ENCODE data around the gene FMO2.
A peak's percentile ranks its signal among the peaks of the same experiment; 100 is the strongest.
"Not testable (repeated sequence)": the region's sequence is repeated elsewhere in the genome, so short reads cannot be mapped to it uniquely, and the experiment has no call there.

The FMO2 gene

DNA sequence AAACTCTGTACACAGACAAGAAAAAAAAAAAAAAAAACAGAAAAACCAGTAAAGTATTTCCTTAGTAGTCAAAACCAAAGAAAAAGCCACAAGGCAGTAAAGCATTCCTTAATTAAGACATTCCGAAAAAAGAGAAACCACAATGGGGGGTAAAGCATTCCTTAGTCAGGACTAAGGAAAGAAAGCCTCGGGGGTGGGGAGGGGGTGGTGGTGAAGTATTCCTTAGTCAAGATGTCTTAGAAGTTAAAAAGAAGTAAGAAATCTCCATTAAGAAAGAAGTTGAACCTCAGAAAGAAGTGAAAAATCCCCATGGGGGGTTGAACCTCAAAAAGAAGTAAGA is 35.0 kb downstream of the FMO2 start:
- no peak for DNase-seq

DNA sequence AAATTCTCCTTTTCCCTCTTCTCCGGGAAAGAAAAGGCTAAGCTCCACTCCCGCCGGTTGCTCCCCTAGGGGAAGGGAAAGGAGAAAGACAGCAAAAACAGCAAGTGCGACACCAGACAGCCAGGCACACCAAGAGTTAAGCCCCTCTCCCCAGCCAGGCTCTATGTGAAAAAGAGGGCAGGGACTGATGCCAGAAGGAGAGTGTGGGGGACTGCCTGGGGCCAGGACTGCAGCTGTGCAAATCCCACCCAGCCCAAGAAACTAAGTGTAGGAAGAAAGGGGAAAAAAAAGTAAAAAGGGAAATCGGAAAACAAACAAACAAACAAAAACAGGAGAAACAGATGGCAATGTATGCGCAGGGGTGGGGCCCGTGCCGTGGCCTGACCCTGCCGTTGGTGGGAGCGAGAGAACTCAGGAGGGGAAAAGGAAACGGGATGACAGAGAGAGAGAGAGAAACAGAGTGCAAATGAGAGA is 35.5 kb downstream of the FMO2 start:
- DNase-seq: no peak

DNA sequence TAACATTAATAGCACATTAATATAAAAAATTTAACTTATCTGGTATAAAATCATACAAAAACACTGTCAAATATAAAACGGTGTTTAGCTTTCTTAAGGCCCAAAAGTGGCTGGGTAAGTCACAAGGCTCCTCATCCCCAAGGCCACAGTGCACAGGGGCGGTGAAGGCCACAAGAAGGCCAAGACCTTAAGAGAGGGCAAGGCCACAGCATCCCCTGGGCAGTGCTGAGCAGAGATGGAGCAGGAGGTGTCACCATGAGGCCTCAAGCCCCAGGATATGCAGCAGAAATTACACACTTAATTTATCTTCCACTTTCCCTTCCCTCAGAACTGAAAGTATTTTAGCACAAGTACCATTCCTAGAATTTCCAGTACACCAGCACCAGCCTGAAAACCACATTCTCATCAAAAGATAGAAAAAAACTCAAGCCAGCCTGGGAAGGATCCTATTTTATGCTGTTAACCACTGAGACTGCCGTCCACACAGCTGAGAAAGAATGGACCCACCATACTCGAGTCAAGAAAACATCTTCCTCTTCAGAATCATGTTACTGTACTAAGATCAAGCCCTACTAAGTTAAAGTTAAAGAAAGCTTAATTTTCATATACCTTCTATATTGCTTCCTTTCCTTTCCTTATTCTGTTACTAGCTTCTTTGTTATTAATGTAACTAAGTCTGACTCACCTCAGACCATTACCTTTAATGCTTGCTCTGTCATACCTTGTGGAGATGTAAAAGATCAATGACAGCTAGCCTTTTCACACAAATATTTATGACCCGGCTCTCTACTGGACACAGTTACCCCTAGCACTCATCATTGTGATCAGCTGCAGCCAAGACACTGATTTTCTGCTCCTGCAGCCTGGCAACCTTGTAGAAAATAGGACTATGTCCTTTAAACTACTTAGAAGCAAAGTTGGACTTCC is 36.8 kb downstream of the FMO2 start:
- no peak for DNase-seq

DNA sequence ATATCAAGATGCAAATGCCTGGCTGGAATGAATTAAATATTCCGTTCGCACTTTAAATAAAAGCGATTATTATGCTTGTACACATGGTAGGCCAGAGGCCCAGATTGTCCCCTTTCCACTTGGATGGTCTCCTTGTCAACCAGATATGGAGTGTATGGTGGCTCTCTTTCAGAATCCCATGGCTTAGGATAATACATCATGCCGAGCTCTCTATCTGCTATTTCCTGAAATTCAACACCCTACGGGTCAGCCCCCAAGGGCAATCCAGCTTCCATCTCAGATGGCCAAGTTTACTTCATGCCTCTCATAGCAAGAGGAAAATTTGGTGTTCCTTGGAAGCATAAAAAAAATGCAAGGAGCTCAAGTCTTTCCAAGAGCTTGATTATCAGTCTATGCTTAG is 37.8 kb downstream of the FMO2 start:
- DNase-seq: no peak

DNA sequence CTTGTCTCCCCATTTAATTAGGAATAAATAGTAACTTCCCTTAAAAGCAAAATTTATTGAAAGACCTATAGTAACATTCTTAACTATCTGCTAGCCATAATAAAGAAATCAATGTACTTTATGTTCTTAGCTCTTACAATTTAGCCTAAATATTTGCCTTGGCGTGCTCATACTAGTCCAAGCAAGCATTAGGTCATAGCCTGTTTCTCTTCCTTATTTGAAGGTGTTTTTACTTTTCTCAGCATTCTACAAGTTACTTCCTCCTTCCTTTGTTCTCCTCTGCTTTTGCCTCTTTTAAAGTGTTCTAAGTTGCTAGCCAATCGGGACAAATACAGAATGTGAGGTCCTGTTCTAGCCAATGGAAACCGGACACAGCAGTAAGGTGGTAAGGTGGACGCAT is 39.2 kb downstream of the FMO2 start:
- not testable (repeated sequence) for DNase-seq

DNA sequence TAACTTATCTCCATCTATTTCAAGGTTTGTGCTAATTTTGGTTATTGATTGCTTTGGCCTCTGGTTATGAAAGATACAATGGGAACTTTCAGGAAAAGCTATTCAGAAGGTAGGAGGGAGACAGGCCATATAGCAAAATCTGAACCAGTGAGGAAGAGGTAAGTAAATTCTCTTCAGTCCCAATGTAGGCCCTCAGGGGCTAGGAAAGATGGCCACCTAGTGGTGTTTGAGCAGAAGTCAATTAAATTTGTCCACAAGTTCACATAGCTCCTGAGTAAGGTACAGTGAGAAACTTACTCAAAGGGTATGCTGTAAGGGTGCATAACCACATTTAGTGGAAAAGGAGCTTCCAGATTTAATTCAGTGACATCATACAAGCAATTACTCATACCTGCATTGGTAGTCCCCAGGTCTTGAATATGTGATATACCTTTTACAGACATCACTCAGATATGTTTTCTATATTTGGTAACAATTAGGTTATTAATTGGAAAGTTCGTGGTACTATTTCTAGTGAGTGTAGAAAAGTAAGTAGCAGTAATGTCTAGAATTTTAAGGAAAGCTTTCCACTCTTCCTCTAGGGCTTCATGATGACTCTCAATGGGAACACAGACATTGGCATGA is 41.8 kb downstream of the FMO2 start:
- DNase-seq: peak; percentile 17

DNA sequence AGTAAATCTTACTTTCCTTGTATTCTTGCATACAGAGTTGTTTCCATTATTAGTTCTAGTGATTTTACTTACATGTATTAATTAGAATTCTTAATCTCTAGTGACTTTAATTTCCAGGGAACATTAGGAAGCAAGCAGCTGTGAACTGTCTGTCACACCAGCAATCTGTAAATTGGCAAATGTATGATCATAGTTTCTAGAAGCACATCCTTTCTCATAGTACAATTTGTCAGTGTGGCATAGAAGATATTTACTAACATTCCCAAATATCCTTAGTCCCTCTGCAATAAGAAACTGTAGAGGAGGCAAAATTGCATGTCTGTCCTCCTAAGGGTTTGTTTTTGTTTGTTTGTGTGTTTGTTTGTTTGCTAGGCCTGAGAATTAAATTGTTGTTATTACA is 46.2 kb downstream of the FMO2 start:
- DNase-seq: no peak

DNA sequence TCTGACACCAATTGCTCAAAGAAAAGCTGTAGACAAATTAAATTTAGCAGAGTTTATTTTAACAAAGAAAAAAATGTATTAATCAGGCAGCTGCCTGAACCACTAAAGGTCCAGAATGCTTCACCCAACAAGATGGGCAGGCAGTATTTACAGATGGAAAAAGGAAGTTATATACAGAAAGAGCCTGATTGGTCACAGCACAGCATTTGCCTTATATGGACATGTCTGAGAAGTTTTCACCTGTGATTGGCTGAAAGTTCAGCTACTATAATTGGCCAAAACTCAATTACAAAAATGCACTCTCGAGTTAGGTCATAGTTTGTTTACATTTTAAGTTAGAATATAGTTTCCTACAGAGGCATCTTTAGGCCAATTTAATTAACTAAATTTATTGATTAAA is 48.1 kb downstream of the FMO2 start:
- no peak for DNase-seq

DNA sequence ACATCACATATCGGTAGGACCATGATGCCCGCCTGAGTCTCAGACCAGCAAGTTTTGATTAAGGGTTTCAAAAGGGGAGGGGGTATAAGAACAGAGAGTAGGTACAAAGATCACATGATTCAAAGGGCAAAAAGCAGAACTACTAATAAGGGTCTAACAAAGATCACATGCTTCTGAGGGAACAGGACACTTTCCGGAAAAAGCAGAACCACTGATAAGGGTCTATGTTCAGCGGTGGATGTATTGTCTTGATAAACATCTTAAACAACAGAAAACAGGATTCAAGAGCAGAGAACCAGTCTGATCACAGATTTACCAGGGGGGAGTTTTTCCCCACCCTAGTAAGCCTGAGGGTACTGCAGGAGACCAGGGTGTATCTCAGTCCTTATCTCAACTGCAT is 51.1 kb downstream of the FMO2 start:
- DNase-seq: not testable (repeated sequence)

DNA sequence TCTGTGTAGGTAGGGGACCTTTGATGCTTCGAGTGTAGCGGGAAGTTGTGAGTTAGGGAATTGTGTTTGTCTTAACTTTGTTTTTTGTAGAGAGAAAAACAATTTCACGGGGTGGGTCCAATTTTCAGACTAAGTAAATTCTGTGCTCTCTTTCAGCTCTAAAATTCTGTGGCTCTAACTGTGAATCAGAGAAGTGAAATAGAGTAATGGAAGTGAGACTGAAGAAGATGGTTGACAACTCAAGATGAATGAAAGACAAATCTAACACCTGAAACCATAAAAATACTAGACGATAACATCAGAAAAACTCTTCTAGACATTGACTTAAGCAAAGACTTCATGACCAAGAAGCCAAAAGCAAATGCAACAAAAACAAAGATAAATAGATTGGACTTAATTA is 58.8 kb downstream of the FMO2 start:
- no peak for DNase-seq

DNA sequence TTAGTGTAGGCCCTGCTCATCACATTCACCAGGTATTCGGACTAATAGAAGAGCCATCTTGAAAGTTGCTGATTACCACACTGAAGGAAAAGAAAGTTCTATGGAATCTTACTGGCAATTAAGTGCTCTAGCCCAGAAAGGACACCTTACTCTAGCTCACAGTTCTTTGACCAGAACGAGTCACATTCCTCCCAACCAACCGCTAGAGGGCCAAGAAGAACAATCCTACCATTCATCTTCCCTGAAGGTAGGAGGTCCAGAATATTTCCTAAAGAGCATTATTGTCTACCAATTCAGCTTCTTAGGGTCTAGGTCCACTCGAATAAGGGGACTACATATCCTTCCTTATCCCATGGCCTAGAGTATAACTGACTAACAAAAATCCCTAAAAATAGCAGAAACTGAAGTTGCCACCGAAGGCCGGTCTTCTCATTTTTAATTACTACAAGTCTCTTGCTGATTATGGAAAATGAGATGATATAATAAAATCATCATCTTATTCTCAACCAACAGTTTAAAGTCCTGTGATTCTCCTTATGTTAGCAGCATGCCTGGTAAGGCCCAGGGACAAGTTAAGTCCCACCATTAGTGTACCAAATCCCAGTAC is 60.5 kb downstream of the FMO2 start:
- DNase-seq: peak; percentile 41

DNA sequence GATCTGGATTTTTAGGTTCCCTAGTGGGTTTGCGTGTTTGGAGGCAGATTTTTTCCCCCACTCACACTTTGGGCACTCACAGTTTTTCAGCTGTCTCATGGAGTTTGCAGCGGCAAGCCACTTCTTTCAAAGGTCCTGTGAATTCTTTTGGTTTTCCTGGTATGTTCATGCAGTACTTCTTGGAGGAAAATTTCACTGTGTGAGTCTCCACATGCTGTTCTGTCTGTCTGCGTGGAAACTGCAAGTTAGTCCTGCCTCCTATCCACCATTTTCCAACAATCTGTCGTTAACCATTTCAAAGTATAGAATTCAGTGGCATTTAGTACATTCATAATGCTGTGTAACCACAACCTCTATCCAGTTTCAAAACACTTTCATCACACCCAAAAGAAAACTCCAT is 62.4 kb downstream of the FMO2 start:
- DNase-seq: no peak

DNA sequence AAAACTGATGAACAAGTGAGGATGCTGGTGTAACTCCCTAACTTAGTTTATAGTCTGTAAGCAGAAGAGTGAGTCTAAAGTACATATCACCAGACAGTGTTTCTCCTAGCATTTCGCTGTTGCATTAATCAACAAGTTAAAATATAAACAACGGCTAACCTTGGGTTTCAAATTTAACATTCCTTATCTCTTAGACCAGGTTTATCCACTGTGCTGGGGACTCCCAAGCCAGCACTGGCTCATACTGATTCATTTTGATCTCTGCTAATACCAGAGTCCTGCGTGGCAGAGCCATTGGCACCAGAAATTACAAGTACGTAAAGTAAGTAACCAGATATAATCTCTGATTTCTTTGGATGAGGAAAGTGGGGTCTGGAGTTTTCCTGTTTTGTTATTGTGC is 63.2 kb downstream of the FMO2 start, which contains the start of gene FMO1:
Gene FMO1 (plus strand): TSS at position 193 of the 400 bp plus-strand sequence. CDS start 9,594 bp downstream, outside the sequence.
- no peak for DNase-seq

DNA sequence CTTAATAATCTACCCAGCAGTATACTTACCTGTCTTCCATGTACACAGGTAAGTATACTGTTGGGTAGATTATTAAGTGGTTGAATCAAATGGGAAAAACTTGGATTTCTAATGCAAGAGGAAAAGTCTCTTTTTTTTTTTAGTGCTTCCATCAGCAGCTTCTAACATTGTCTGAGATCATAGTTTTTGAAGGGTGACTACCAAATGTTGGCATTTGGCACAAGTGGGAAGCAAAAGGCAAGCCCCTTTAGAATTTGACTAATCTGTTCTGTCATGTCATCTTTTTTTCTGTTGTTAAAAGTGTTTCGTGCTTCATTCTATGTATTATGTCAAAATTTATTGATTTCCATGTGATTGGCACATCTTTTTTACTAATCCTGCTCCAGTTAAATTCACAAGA is 63.7 kb downstream of the FMO2 start:
- no peak for DNase-seq

DNA sequence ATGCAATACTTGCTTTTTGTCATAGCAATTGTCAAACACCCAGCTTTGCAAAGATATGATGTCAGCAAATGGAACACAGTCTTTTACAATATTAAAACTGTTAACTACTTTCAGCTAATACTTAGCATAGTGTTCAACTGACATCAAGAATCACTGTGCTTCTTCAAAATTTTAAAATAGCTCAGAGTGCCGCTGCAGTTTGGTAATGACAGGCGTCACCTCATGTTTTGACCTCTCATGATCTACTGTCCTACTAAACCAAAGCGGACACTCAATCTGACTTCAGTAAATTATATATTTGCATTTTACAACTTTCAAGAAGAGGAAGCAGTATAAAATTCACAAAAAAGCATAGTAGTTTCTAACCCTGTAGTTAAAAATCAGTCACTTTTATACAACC is 65.2 kb downstream of the FMO2 start:
- DNase-seq: no peak

DNA sequence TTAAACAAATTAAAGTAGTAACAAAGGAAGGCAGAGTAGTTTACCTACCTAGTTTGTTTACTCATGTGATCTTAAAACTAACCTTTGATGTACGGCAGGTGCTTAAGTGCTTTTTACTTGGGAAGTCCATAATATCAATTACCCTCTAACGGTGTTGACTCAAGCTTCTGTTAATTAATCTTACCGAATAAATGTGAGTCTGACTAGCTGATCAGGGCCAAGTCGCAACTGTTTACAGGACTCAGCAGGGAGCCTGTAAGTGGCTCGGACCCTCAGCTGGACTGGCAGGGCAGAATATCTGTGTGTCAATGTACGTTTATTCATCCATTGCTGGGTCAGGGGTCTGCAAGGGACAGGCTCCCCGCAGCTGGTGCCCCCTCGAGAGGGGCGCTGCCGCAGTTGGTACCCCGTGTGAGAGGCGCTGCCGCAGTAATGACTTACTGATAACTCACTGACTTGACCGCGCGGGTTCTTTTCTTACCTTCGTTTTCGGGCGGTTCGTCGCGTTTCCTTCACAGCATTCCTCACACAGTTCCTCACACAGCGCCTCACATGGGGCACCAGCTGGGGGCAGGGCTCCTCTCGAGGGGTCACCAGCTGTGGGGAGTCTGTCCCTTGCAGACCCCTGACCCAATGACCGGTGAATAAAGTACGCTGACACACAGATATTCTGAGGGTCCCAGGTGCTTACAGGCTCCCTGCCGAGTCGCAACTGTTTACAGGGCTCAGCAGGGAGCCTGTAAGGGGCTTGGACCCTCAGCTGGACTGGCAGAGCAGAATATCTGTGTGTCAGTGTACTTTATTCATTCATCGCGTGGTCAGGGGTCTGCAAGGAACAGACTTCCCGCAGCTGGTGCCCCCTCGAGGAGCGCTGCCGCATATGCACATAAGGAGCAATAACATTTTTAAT is 66.2 kb downstream of the FMO2 start:
- no peak for DNase-seq

DNA sequence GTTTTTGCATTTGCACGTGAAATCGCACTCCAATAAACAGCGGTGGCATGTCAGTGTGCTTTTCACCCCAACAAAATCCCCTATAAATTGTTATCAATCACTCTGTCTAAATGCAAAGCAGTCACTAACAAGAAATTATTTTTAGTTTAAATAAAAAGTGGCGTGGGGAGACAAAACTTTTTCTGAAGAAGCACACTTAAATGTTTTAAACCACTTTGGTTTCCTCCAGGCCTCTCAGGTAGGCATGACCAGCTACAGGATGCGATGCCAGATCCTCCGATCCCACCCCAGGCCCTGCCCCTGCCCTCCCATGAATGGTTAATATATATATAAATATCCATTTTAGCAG is 66.8 kb downstream of the FMO2 start:
- DNase-seq: no peak

DNA sequence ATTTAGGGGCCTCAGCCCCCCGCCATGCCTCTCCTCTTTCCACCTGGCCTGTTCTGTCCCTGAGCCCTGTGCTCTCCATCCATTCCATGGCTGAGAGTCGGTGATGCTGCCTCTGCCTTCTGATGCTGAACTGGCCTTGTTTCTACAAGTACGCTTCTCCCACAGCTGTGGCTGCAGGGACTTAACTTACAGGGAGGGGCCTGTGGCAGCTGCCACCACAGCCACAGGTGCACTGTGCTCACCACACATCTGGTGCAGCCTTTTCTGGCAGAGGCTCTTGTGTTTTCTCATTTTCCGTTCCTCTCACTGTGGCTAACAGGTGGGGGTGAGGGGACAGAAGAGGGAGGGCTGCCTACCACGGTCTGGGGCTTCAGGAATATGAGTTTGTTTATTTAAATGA is 67.4 kb downstream of the FMO2 start:
- no peak for DNase-seq

DNA sequence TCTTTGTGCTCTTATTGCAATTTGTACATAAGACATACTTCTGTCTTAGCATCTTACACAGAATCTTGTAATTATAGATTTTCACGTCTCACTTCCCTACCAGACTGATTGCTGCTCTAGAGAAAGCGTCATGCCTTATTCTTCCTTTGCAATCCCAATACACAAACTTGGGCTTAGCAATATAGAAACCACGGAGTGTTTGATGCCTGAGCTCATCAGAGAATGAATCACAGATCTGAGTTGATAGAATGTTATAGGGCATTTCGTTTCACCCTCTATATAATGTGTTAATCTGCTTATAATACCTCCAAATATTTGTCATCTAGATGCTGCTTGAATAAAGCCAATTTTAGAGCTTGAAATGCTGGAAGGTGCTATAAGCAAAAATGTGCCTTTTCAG is 69.8 kb downstream of the FMO2 start:
- no peak for DNase-seq

DNA sequence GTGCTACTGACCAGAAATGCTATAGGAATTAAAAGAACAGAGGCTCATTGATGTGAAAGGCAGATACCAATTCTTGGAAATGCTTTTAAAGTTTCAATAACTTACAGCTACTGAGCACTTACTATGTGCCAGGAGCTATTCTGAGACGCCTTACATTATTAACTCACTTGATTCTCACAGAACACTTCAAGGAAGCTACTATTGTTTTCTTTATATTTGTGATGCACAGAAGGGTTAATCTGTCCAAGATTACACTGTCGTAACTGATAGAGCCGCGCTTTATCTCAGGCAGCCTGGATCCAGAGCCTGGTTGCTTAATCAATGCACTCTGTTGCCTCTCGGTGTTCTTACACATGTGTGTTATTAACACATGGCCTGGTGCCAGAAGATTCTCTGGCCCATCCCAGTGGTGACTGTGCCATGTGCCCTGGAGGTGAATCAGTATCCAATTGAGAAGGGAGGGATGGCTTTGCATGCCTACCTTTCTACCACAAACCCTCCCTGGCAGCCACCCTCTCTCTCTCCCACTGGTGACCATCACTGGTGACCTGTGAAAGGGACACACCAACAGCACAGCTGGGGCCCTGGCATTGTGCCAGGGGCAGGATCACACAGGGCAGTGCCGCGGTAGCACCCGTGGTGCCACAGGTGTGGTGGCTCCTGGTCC is 72.0 kb downstream of the FMO2 start:
- no peak for DNase-seq

DNA sequence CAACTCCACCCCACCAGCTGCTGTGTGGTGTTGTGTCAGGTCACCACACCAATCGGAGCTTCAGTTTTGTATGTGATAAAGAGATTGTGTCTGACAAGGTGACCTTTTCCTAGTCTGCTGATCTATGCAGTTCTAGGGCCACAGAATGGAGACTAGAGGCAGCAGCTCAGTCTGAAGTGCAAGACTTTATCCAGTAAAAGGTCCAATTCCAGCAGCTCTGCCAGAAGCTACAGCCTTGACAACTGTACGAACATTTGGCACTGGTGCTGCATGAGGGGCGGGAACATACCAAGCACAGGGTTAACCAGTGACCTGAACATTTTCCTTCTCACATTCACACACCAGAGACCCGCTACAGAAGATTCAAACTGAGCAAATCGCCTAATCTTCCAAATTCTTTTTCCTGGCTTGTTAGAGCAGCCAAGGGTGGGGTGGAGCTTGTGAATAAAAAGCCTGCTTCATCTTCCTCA is 72.5 kb downstream of the FMO2 start:
- DNase-seq: no peak

DNA sequence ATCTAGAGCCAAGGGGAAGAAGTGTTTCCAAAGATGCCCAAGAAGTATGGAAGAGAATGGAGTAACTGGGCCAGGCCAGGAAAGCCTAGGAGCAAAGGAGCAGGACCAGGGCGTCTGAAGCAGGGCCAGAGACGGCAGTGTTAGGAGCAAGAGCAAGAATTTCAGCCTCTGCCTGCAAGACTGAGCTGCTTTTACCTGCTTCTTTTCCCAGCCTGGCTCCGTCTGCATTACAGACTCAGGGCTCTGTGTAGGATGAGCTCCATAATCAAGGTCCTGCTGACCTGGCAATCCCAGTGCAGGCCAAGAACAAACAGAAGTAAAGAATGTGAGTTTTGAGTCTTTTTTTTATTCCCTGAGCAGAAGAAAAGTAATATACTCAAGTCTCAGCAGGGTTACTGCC is 73.3 kb downstream of the FMO2 start:
- no peak for DNase-seq

All from CD4-positive, alpha-beta T cell treated with Interleukin-17A for 1 hour (primary cell).